GM18861 (cell line): ENCODE results near the gene HTATIP2.
"Not testable (repeated sequence)": the region's sequence is repeated elsewhere in the genome, so short reads cannot be mapped to it uniquely, and the experiment has no call there.

Source experiments
- ATAC-seq: cut with Tn5 transposase; IDR thresholded peaks from one replicate; pipeline ENCODE4 v1.9.1; 2021; ENCODE audit not compliant: unreplicated experiment

HTATIP2 gene

GRCh38 chr11:20363500-20364340 is at the start of gene HTATIP2:
Gene HTATIP2 (plus strand): TSS chr11:20363714. CDS start chr11:20364238, 524 bp downstream.
- peak; percentile 86 for ATAC-seq

- no peak for ATAC-seq
Observed at GRCh38 chr11:20315800-20316199, 47.7 kb upstream of the HTATIP2 start.

GRCh38 chr11:20321177-20321576 is 42.3 kb upstream of the HTATIP2 start:
- no peak for ATAC-seq

GRCh38 chr11:20327377-20327935 is 36.1 kb upstream of the HTATIP2 start:
- ATAC-seq, result no peak

GRCh38 chr11:20336056-20336455 is 27.5 kb upstream of the HTATIP2 start:
- ATAC-seq, result no peak

GRCh38 chr11:20337526-20338154 is 25.9 kb upstream of the HTATIP2 start:
- no peak for ATAC-seq

- no peak for ATAC-seq
Observed at GRCh38 chr11:20342347-20343141, 21.0 kb upstream of the HTATIP2 start.

GRCh38 chr11:20351136-20351535 is 12.4 kb upstream of the HTATIP2 start:
- no peak for ATAC-seq

- no peak for ATAC-seq
Observed at GRCh38 chr11:20351751-20352262, 11.7 kb upstream of the HTATIP2 start.

GRCh38 chr11:20353829-20354434 is 9.6 kb upstream of the HTATIP2 start:
- ATAC-seq, result peak; percentile 47

- no peak for ATAC-seq
Observed at GRCh38 chr11:20355221-20356219, 8.0 kb upstream of the HTATIP2 start.

GRCh38 chr11:20357150-20357549 is 6.4 kb upstream of the HTATIP2 start:
- ATAC-seq, result no peak

GRCh38 chr11:20360650-20361049 is 2.9 kb upstream of the HTATIP2 start:
- ATAC-seq, result no peak

- no peak for ATAC-seq
Observed at GRCh38 chr11:20362481-20362880, 1.0 kb upstream of the HTATIP2 start.

GRCh38 chr11:20363149-20363499 is 390 bp upstream of the HTATIP2 start:
- ATAC-seq, result no peak

GRCh38 chr11:20364341-20364792 is 853 bp downstream of the HTATIP2 start:
- ATAC-seq, result no peak

GRCh38 chr11:20365465-20365864 is 2.0 kb downstream of the HTATIP2 start:
- ATAC-seq, result not testable (repeated sequence)

GRCh38 chr11:20367313-20367948 is 3.9 kb downstream of the HTATIP2 start:
- ATAC-seq, result no peak

- ATAC-seq, result no peak
Observed at GRCh38 chr11:20368438-20368837, 4.9 kb downstream of the HTATIP2 start.
